HG03439 (cell line): Measurements from ENCODE around the gene ZCCHC17.
"Not testable (repeated sequence)": the region's sequence is repeated elsewhere in the genome, so short reads cannot be mapped to it uniquely, and the experiment has no call there.

Source experiments
- ATAC-seq: cut with Tn5 transposase; IDR thresholded peaks from one replicate; pipeline ENCODE4 v1.9.1; 2021; ENCODE audit warnings: mild to moderate bottlenecking, moderate library complexity; ENCODE audit not compliant: unreplicated experiment

ZCCHC17 gene

GRCh38 chr1:31296486-31297276, at the start of gene ZCCHC17, which contains the start of gene SNRNP40:
Gene ZCCHC17, plus strand, starts transcription at chr1:31297032. Its CDS starts 13,067 bp downstream, at chr1:31310099.
Gene SNRNP40, minus strand, starts transcription at chr1:31296788. Its CDS starts 37 bp downstream, at chr1:31296751.
- peak; percentile 94 for ATAC-seq

- ATAC-seq = no peak
These were observed 48.6 kb upstream of the ZCCHC17 start for GRCh38 chr1:31248276-31248675.

GRCh38 chr1:31249854-31250253, 47.0 kb upstream of the ZCCHC17 start:
- no peak for ATAC-seq

DNA sequence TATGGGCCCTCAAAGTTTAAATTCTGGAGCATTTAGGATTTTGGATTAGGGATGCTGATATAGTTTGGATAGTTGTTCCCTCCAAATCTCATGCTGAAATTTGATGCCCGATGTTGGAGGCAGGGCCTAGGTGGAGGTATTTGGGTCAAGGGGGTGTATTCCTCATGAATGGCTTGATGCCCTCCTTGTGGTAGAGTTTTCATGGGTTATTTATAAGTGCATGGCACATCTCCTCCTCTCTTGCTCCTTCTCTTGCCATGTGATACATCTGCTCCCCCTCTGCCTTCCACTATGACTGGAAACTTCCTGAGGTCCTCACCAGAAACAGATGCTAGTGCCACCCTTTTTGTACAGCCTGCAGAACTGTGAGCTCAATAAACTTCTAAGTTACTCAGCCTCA, 39.6 kb upstream of the ZCCHC17 start:
- no peak for ATAC-seq

DNA sequence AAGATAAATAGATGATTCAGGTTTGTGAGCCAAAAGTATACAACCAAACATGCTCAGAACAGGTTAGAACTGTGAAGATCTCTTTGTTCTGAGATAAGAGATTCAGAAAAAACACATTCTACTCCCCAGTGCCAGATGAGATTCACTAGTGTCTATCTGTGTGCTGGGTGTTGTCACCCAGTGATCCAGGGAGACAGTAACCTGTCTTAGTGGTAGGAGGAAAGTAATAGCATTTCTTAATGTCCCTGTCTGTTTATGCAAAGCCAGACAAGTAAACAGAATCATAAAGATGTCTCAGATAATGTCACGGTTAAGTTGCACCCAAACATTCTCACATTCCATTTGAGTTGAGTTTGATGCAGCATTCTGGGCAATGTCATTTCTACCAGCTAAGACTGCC, 38.3 kb upstream of the ZCCHC17 start:
- ATAC-seq = no peak

DNA sequence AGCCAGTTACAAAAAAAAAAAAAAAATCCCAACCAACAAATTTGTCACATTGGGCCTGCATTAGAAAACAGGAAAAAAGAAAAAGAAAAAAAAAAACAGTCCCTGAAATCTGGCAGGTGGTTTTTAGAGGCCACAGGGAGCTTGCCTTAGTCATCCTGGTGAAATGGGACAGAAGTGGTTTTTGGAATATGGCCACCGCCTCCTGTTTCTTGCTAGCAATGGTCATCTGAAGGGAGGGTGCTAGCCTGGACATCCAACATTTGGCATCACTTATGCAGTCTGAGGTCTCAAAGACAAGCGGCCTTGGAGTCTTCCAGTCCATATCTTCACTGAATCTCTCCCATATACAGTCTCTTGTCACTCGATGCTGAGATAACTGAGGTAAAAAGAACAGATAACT, 37.1 kb upstream of the ZCCHC17 start:
- no peak for ATAC-seq

GRCh38 chr1:31261916-31262315, 34.9 kb upstream of the ZCCHC17 start:
- ATAC-seq = no peak

- ATAC-seq = not testable (repeated sequence)
These were observed 34.4 kb upstream of the ZCCHC17 start for GRCh38 chr1:31262393-31262792.

GRCh38 chr1:31263408-31263807, 33.4 kb upstream of the ZCCHC17 start:
- no peak for ATAC-seq

DNA sequence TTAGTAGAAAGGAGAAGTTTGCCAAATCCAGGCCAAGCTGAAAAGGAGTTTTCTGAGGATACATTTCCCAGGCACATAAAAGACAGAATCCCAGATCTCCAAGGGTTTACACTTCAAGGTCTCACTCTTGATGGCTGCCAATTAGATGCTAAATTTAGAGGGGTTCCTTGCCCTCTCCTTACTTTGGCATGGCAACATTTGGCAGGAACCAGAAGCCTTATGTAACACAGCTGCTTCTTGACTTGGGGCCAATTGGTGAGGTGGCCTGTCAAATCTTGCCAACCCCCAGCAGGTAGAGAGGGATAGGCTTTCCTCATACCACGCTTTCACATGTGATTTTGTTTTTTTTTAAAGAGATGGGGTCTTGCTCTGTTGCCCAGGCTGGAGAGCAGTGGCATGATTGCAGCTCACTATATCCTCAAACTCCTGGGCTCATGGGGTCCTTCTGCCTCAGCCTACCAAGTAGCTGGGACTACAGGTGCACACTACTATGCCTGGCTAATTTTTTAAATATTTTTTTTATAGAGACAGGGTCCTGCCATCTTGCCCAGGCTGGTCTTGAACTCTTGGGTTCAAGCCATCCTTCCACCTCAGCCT, 31.9 kb upstream of the ZCCHC17 start:
- ATAC-seq = no peak

GRCh38 chr1:31266547-31266946, 30.3 kb upstream of the ZCCHC17 start:
- no peak for ATAC-seq

DNA sequence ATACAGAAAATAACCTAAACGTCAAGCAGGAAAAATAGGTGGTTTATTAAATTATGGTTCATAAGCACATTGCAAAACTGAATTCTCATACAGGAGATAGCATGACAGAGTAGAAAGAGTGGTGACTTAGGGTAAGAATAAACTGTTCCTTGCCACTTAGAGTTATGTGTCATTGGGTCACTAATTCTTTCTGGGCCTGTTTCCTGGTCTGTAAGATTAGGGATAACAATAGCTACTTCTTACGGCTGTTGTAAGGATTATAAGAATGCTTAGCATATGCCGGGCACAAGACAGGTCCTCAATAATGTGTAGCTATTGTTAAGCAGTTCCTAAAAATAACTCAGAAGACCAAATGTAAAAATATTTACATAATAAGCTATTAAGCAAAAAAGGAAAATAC, 24.5 kb upstream of the ZCCHC17 start:
- ATAC-seq = no peak

DNA sequence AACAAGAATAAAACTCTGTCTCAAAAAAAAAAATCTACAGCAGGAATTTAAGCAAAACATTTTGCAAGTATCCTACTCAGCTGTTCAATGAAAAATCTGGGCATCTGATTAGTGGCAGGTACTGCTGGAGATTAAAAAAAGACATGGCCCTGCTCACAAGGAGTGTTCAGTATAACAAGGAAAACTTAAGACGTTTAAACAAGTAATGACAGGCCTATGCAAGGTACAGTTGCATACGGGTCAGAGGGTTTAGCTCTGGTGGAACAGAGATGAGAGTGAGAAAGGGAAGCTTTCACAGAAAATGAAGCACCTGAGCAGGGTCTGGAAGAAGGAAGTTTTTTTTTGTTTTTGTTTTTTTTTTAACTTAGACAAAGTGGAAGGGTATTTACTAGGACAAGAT, 23.2 kb upstream of the ZCCHC17 start:
- ATAC-seq = no peak

DNA sequence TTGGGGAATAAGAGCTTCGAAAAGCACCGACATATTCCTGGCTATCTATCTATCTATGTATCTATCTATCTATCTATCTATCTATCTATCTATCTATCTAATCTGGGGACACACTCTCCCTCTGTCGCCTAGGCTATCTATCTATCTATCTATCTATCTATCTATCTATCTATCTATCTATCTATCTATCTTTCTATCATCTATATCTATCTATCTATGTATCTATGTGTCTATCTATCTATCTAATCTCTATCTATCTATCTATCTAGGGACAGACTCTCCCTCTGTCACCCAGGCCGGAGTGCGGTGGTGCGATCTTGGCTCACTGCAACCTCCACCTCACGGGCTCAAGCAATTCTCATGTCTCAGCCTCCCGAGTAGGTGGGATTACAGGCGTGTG, 14.4 kb upstream of the ZCCHC17 start:
- not testable (repeated sequence) for ATAC-seq

DNA sequence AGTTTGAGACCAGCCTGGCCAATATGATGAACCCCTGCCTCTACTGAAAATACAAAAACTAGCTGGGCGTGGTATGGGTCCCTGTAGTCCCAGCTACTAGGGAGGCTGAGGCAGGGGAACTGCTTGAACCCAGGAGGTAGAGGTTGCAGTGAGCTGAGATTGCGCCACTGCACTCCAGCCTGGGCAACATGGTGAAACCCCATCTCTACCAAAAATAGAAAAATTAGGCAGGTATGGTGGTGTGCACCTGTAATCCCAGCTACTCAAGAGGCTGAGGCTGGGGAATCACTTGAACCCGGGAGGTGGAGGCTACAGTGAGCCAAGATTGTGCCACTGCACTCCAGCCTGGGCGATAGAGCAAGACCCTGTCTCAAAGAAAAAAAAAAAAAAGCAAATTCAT, 9.0 kb upstream of the ZCCHC17 start:
- not testable (repeated sequence) for ATAC-seq

DNA sequence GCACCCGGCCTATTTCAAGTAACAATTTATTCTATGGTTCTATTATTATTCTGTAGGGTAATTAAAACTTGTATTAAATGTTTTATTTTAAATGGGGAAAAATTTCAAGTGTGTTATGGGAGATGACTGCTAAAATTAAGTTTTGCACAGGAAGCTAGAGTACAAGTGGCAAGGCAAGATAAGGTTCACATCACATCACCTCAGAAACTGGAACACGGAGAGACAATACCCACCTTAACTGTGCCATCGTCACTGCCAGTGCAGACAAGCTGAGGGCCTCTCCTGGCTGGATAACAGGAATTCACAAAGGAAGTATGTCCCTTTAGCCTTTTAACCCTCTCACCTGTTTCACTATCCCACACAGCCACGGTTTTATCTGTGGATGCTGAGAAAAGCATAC, 7.8 kb upstream of the ZCCHC17 start:
- no peak for ATAC-seq

DNA sequence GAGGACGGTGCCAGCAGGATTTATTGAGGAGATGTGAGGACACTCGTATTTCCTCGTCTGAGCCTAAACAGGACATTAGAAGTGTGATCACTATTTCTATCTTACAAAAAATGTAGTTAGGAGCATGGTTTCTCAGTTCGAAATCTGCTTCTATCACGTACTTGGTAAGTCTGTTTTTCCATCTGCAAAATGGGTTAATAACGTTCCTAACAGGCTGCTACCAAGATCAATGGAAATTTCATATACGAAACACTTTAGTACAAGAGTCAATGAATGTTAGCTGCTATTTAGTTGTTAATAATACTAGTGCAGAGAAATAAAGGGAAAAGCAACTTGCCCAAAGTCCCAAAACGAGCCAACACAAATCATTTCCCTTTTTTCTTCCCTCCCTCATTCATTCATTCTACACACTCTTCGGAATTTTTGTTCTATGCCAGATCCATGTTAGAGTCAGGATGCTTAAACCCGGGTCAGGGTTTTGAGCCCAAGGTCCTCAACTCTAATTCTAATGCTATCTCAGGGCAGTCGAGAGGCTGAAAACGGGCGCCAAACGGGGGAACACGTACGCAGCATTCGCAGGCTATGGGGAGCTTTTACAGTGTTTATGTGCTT, 852 bp upstream of the ZCCHC17 start:
- peak; percentile 1 for ATAC-seq

DNA sequence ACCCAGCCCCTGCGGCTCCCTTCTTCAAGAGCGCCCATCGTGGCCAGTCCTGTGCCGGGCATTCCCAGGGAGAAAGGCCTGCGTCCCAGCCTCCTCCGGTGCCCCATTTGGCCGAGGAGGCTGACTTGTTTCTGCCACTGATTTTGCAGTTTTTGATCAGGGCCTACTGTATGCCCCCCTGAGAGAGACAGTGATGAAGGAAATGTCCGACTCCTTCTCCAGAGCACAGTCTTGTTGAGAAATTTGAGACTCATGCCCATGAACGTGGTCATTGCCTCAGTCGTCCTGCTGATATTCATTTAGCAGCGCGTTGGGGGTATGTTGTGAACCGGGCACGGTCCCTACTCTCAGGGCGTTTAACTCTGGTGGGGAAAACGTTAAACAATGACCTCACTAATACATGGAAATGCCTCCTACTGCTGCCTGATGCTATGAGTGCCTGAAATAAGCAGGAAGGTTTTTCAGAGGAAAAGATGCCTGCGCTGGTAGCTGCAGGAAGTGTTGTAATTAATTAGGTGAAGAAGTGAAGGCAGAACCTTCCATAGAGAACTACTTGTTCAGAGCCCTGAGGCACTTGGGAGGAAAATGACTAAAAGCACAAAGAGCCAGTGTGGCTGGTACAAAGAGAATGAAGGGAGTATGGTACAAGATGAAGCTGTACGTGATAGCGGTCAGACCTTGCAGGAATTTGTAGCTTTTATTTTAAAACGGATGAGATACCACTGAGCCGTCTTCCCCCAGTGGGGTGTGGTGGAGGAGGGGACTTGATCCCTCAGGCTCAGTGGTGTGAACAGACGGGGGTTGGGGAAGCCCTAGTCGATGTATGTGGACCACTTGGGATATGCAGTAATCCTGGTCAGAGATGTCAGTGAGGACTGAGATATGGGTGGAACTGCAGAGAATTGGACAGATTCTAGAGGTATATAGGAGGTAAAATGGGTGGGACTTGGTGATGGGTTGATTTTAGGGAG, 730 bp downstream of the ZCCHC17 start:
- no peak for ATAC-seq

- ATAC-seq = no peak
These were observed 2.5 kb downstream of the ZCCHC17 start for GRCh38 chr1:31299365-31299764.

DNA sequence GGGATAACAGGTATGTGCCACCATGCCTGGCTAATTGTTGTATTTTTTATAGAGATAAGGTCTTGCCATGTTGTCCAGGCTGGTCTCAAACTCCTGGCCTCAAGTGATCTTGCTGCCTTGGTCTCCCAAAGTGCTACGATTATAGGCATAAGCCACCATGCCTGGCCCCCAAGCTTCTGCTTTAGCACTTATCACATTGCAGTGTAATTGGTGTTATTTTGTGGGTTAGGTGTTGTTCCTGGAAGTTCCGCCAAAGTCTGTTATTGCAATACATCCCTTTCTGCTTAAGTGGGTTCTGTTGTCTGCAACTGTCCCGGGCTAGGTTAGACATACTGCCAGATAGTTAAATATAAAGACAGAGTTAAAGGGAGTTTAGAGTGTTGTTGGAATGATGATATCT, 3.4 kb downstream of the ZCCHC17 start:
- no peak for ATAC-seq
